HepG2 (cell line): Measurements from ENCODE around the gene RHBDL1. TPM values are rescaled to one million over a fixed set of nuclear protein-coding genes. Genes with fewer than 3 reads are reported as not detected.

ENCODE experiments used
- DMAP1 ChIP-seq: IDR thresholded peaks from 2 replicates; pipeline ENCODE4 v1.6.1; 2016
- ISX ChIP-seq: sonication (generic); formaldehyde crosslinking; conservative IDR thresholded peaks from 2 replicates; pipeline ENCODE4 v1.5.0; 2020; ENCODE audit warnings: missing genetic modification reagents
- JUND ChIP-seq: sonication (generic); formaldehyde crosslinking; IDR thresholded peaks from 2 replicates; pipeline ENCODE4 v1.8.0; 2022; ENCODE audit warnings: mild to moderate bottlenecking, missing genetic modification reagents
- KLF12 ChIP-seq: sonication (generic); formaldehyde crosslinking; IDR thresholded peaks from 2 replicates; pipeline ENCODE4 v1.4.0; 2020; ENCODE audit warnings: missing genetic modification reagents, borderline replicate concordance
- NFE2 ChIP-seq: sonication (generic); formaldehyde crosslinking; IDR thresholded peaks from 2 replicates; pipeline ENCODE4 v1.4.0; 2020; ENCODE audit warnings: missing genetic modification reagents
- SMC3 ChIP-seq: IDR thresholded peaks from 2 replicates; pipeline ENCODE4 v1.6.1; 2011; ENCODE audit warnings: low read length, improper control_type of control experiment
- ZBTB42 ChIP-seq: sonication (generic); formaldehyde crosslinking; IDR thresholded peaks from 2 replicates; pipeline ENCODE4 v1.5.0; 2020; ENCODE audit warnings: mild to moderate bottlenecking, missing genetic modification reagents
- ZEB1 ChIP-seq: IDR thresholded peaks from 2 replicates; pipeline ENCODE4 v1.6.1; 2012; ENCODE audit warnings: mild to moderate bottlenecking, low read depth, inconsistent platforms; ENCODE audit not compliant: insufficient replicate concordance
- ZNF558 ChIP-seq: sonication (generic); formaldehyde crosslinking; IDR thresholded peaks from 2 replicates; pipeline ENCODE4 v1.9.0; 2022; ENCODE audit warnings: mild to moderate bottlenecking, missing genetic modification reagents, borderline replicate concordance
- polyA plus RNA-seq, 8 experiments: library from polyadenylated mRNA; depleted of rRNA in 3 of 8; stranded (reverse) in 7 of 8; unstranded in 1 of 8; fragments of >200 nt; fragmentation: Illumina TruSeq in 4 of 8; extraction: Trizol in 4 of 8; gene quantifications; 2 replicates each; pipeline versions ENCODE4 v1.2.1 to v1.2.3, GENCODE V29; 2011 to 2016; ENCODE audit warnings: low read depth in 4 of 8, missing spikeins in 1 of 8, mixed read lengths in 1 of 8; ENCODE audit not compliant: insufficient read depth in 1 of 8
- total RNA-seq, 5 experiments: library from RNA; depleted of rRNA; stranded (reverse); fragments of >200 nt; fragmentation: Illumina TruSeq; extraction: Trizol; gene quantifications; 2 replicates each; pipeline ENCODE4 v1.2.3, GENCODE V29; 2016; ENCODE audit warnings: low read depth in 1 of 5
- TF ChIP-seq, protein P1 (sequence below), 2 experiments: sonication (generic) in 1 of 2; formaldehyde crosslinking in 1 of 2; IDR thresholded peaks; 2 replicates each; pipeline versions ENCODE4 v1.5.1 to v1.6.1; 2011 to 2020; ENCODE audit warnings: borderline replicate concordance in 1 of 2, low read depth in 1 of 2, low read length in 1 of 2, mild to moderate bottlenecking in 1 of 2, missing genetic modification reagents in 1 of 2, moderate library complexity in 1 of 2
- TF ChIP-seq, protein P2 (sequence below): sonication (generic); formaldehyde crosslinking; IDR thresholded peaks from 2 replicates; pipeline ENCODE4 v1.5.1; 2020; ENCODE audit warnings: mild to moderate bottlenecking, missing genetic modification reagents
- TF ChIP-seq, protein P3 (sequence below), 2 experiments: IDR thresholded peaks; 2 replicates each; pipeline ENCODE4 v1.6.1; 2011 to 2012; ENCODE audit warnings: low read length in 2 of 2, borderline replicate concordance in 1 of 2, low read depth in 1 of 2, mild to moderate bottlenecking in 1 of 2, moderate library complexity in 1 of 2
- TF ChIP-seq, protein P4 (sequence below): IDR thresholded peaks from 2 replicates; pipeline ENCODE4 v1.6.1; 2016; ENCODE audit warnings: low read depth
- TF ChIP-seq, protein P5 (sequence below): sonication (generic); formaldehyde crosslinking; IDR thresholded peaks from 2 replicates; pipeline ENCODE4 v1.8.0; 2022; ENCODE audit warnings: mild to moderate bottlenecking, missing genetic modification reagents

Gene RHBDL1
- total and polyA plus RNA-seq, 2 of the 13 experiments (the other 11 are each of a cell fraction or from before 2014, with no cell fraction given): 1.8 to 3.8 TPM

DNA sequence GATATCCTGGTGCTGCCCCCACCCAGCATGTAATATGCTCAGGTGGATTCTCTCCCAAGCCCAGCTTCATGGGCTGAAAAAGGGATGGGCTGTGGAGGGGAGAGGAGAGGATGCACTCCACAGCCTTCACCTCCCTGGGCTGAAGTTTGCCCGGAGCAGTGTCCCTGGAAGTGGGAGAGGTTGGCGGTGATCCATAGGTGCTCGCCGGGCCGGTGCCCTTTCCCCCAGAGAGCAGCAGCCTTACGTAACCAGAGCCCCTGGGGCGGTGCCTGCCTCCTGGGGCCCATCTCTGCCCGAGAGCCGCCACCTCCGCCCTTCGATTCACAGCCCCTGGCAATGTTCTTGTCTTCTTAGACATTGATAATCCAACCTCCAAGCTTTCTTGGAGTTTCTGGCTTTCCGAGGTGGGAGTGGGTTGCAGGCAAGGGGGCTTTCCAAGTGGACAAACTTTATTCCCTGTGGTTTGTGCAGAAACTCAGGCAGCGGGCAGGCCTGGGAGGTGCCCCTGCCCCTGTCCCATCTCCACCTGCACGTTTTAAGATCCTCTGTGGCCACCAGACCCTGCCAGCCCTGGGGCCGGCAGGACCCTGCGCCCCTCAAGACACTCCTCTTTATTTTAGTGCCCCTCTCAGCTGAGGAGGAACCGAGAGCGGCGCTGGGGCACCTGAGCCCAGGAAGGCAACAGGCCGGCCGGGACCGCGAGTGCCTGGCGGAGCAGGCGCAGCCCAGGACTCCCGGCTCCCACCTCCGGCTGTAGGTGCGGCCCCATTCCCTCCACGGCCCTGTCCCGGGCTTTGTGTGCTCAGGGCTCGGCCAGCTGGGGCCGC is 29.4 kb upstream of the RHBDL1 start (continued):
- TF ChIP-seq JUND (no peak), DMAP1 (CRISPR knock-in tag) (no peak), SMC3 (no peak), NFE2 (CRISPR knock-in tag) (no peak), ZEB1 (no peak), ISX (no peak), ZBTB42 (CRISPR knock-in tag) (no peak), KLF12 (no peak), ZNF558 (0 out of 2 replicates have a peak, but pooled peaks have one; percentile 41)
- TF ChIP-seq, protein P1, sequence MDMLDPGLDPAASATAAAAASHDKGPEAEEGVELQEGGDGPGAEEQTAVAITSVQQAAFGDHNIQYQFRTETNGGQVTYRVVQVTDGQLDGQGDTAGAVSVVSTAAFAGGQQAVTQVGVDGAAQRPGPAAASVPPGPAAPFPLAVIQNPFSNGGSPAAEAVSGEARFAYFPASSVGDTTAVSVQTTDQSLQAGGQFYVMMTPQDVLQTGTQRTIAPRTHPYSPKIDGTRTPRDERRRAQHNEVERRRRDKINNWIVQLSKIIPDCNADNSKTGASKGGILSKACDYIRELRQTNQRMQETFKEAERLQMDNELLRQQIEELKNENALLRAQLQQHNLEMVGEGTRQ (IDR thresholded peaks at IDR 0.05; ENCODE audit: low read depth, low read length): no peak
- TF ChIP-seq, protein P1 (CRISPR knock-in tag; IDR thresholded peaks at IDR 0.05; ENCODE audit: borderline replicate concordance): no peak
- TF ChIP-seq, protein P2, sequence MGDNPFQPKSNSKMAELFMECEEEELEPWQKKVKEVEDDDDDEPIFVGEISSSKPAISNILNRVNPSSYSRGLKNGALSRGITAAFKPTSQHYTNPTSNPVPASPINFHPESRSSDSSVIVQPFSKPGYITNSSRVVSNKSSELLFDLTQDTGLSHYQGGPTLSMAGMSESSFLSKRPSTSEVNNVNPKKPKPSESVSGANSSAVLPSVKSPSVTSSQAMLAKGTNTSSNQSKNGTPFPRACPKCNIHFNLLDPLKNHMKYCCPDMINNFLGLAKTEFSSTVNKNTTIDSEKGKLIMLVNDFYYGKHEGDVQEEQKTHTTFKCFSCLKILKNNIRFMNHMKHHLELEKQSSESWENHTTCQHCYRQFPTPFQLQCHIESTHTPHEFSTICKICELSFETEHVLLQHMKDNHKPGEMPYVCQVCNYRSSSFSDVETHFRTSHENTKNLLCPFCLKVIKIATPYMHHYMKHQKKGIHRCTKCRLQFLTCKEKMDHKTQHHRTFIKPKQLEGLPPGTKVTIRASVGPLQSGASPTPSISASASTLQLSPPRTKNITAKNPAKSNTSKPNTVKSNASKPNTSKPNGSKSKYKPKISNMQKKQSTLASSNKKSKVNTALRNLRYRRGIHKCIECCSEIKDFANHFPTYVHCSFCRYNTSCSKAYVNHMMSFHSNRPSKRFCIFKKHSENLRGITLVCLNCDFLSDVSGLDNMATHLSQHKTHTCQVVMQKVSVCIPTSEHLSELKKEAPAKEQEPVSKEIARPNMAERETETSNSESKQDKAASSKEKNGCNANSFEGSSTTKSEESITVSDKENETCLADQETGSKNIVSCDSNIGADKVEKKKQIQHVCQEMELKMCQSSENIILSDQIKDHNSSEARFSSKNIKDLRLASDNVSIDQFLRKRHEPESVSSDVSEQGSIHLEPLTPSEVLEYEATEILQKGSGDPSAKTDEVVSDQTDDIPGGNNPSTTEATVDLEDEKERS (CRISPR knock-in tag): no peak
- TF ChIP-seq, protein P3, sequence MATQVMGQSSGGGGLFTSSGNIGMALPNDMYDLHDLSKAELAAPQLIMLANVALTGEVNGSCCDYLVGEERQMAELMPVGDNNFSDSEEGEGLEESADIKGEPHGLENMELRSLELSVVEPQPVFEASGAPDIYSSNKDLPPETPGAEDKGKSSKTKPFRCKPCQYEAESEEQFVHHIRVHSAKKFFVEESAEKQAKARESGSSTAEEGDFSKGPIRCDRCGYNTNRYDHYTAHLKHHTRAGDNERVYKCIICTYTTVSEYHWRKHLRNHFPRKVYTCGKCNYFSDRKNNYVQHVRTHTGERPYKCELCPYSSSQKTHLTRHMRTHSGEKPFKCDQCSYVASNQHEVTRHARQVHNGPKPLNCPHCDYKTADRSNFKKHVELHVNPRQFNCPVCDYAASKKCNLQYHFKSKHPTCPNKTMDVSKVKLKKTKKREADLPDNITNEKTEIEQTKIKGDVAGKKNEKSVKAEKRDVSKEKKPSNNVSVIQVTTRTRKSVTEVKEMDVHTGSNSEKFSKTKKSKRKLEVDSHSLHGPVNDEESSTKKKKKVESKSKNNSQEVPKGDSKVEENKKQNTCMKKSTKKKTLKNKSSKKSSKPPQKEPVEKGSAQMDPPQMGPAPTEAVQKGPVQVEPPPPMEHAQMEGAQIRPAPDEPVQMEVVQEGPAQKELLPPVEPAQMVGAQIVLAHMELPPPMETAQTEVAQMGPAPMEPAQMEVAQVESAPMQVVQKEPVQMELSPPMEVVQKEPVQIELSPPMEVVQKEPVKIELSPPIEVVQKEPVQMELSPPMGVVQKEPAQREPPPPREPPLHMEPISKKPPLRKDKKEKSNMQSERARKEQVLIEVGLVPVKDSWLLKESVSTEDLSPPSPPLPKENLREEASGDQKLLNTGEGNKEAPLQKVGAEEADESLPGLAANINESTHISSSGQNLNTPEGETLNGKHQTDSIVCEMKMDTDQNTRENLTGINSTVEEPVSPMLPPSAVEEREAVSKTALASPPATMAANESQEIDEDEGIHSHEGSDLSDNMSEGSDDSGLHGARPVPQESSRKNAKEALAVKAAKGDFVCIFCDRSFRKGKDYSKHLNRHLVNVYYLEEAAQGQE (IDR thresholded peaks at IDR 0.05; ENCODE audit: borderline replicate concordance in 1 of 2, low read depth in 1 of 2, low read length in 2 of 2): no peak
- TF ChIP-seq, protein P4, sequence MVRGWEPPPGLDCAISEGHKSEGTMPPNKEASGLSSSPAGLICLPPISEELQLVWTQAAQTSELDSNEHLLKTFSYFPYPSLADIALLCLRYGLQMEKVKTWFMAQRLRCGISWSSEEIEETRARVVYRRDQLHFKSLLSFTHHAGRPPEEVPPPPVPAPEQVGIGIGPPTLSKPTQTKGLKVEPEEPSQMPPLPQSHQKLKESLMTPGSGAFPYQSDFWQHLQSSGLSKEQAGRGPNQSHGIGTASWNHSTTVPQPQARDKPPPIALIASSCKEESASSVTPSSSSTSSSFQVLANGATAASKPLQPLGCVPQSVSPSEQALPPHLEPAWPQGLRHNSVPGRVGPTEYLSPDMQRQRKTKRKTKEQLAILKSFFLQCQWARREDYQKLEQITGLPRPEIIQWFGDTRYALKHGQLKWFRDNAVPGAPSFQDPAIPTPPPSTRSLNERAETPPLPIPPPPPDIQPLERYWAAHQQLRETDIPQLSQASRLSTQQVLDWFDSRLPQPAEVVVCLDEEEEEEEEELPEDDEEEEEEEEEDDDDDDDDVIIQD (CRISPR knock-in tag): no peak
- TF ChIP-seq, protein P5, sequence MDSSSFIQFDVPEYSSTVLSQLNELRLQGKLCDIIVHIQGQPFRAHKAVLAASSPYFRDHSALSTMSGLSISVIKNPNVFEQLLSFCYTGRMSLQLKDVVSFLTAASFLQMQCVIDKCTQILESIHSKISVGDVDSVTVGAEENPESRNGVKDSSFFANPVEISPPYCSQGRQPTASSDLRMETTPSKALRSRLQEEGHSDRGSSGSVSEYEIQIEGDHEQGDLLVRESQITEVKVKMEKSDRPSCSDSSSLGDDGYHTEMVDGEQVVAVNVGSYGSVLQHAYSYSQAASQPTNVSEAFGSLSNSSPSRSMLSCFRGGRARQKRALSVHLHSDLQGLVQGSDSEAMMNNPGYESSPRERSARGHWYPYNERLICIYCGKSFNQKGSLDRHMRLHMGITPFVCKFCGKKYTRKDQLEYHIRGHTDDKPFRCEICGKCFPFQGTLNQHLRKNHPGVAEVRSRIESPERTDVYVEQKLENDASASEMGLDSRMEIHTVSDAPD (CRISPR knock-in tag): no peak
